Neural cell (in vitro differentiated cells): Measurements from ENCODE around the gene ST6GALNAC2. TPM values are rescaled to one million over a fixed set of nuclear protein-coding genes. Genes with fewer than 3 reads are reported as not detected.
"Not testable (repeated sequence)": the region's sequence is repeated elsewhere in the genome, so short reads cannot be mapped to it uniquely, and the experiment has no call there.

Source experiments
- H2AFZ ChIP-seq: fragments of 200-600, 300-800 bp; sonication (generic), shearing (Covaris generic); 2 replicates; pipeline ENCODE4 v1.6.0; 2014; ENCODE audit warnings: low read depth, mild to moderate bottlenecking, antibody characterized with exemption, low read length, moderate library complexity
- H3F3A ChIP-seq: fragments of 200-600 bp; shearing (Covaris generic); 2 replicates; pipeline ENCODE4 v1.6.1; 2016; ENCODE audit warnings: mild to moderate bottlenecking, moderate library complexity, mixed read lengths, antibody characterized with exemption, low read length; ENCODE audit not compliant: insufficient read depth, poor library complexity, severe bottlenecking
- H3K27ac ChIP-seq: fragments of 200-600, 300-800 bp; sonication (generic), shearing (Covaris generic); 2 replicates; pipeline ENCODE4 v1.5.1; 2014; ENCODE audit warnings: mild to moderate bottlenecking, low read length, moderate library complexity
- H3K27me3 ChIP-seq: fragments of 300-800, 200-600 bp; sonication (generic), shearing (Covaris generic); 2 replicates; pipeline ENCODE4 v1.6.0; 2014; ENCODE audit warnings: mild to moderate bottlenecking, low read depth, low read length, moderate library complexity; ENCODE audit not compliant: insufficient read depth
- H3K36me3 ChIP-seq: fragments of 300-800, 200-600 bp; sonication (generic), shearing (Covaris generic); 2 replicates; pipeline ENCODE4 v1.5.1; 2014; ENCODE audit warnings: mild to moderate bottlenecking, antibody characterized with exemption, low read length, moderate library complexity; ENCODE audit not compliant: insufficient read depth
- H3K4me2 ChIP-seq: fragments of 300-800, 200-600 bp; sonication (generic), shearing (Covaris generic); 2 replicates; pipeline ENCODE4 v1.6.0; 2014; ENCODE audit warnings: mild to moderate bottlenecking, low read length
- H3K4me3 ChIP-seq: fragments of 300-800, 200-600 bp; sonication (generic), shearing (Covaris generic); 2 replicates; pipeline ENCODE4 v1.5.1; 2014; ENCODE audit warnings: mild to moderate bottlenecking, low read length, moderate library complexity
- H3K79me2 ChIP-seq: fragments of 200-600 bp; shearing (Covaris generic); replicated peaks from 2 replicates; pipeline ENCODE4 v1.6.0; 2014; ENCODE audit warnings: mild to moderate bottlenecking, low read length, moderate library complexity; ENCODE audit not compliant: insufficient read depth
- H3K9ac ChIP-seq: fragments of 300-800, 200-600 bp; sonication (generic), shearing (Covaris generic); 2 replicates; pipeline ENCODE4 v1.6.1; 2016; ENCODE audit warnings: mild to moderate bottlenecking, low read length, mixed read lengths
- H3K9me2 ChIP-seq: fragments of 200-600 bp; shearing (Covaris generic); 2 replicates; pipeline ENCODE4 v1.6.1; 2016; ENCODE audit warnings: mild to moderate bottlenecking, low read length, mixed read lengths; ENCODE audit not compliant: insufficient read depth
- H3K9me3 ChIP-seq: fragments of 200-600, 300-800 bp; sonication (generic), shearing (Covaris generic); 2 replicates; pipeline ENCODE4 v1.6.1; 2016; ENCODE audit warnings: mild to moderate bottlenecking, mixed run types, low read length, moderate library complexity, mixed read lengths
- H4K20me1 ChIP-seq: fragments of 200-600 bp; shearing (Covaris generic); 2 replicates; pipeline ENCODE4 v1.6.1; 2016; ENCODE audit warnings: mild to moderate bottlenecking, mixed run types; ENCODE audit not compliant: insufficient read depth
- CTCF ChIP-seq: fragments of 450-650 bp; IDR thresholded peaks from 2 replicates; pipeline ENCODE4 v1.5.1; 2014; ENCODE audit warnings: antibody characterized with exemption, mild to moderate bottlenecking, moderate library complexity; ENCODE audit not compliant: poor library complexity, severe bottlenecking
- EP300 ChIP-seq: fragments of 450-650 bp; conservative IDR thresholded peaks from 2 replicates; pipeline ENCODE4 v1.6.1; 2014; ENCODE audit warnings: antibody characterized with exemption, mild to moderate bottlenecking, moderate library complexity; ENCODE audit not compliant: poor library complexity, severe bottlenecking
- EZH2 ChIP-seq: fragments of 200-600, 300-800 bp; shearing (Covaris generic), sonication (generic); IDR thresholded peaks from 2 replicates; pipeline ENCODE4 v1.6.1; 2014; ENCODE audit warnings: antibody characterized with exemption, low read length, borderline replicate concordance, mild to moderate bottlenecking; ENCODE audit not compliant: insufficient read depth, poor library complexity, severe bottlenecking
- MXI1 ChIP-seq: fragments of 450-650 bp; conservative IDR thresholded peaks from 2 replicates; pipeline ENCODE4 v1.6.1; 2014; ENCODE audit warnings: antibody characterized with exemption, mild to moderate bottlenecking; ENCODE audit not compliant: poor library complexity, severe bottlenecking
- POLR2AphosphoS5 ChIP-seq: IDR thresholded peaks from 2 replicates; pipeline ENCODE4 v1.6.1; 2012
- RAD21 ChIP-seq: fragments of 450-650 bp; conservative IDR thresholded peaks from 2 replicates; pipeline ENCODE4 v1.6.1; 2014; ENCODE audit warnings: antibody characterized with exemption, mild to moderate bottlenecking, moderate library complexity
- REST ChIP-seq: IDR thresholded peaks from 2 replicates; pipeline ENCODE4 v1.6.1; 2012; ENCODE audit warnings: borderline replicate concordance
- SMC3 ChIP-seq: fragments of 450-650 bp; conservative IDR thresholded peaks from 2 replicates; pipeline ENCODE4 v1.6.1; 2014; ENCODE audit warnings: antibody characterized with exemption, mild to moderate bottlenecking, moderate library complexity; ENCODE audit not compliant: poor library complexity
- polyA plus RNA-seq: library from polyadenylated mRNA; depleted of rRNA; stranded (reverse); fragments of >200 nt; gene quantifications from 2 replicates; pipeline ENCODE4 v1.2.3, GENCODE V29; 2014

ST6GALNAC2 gene
- polyA plus RNA-seq, 1 donor from 2014 or later: not detected

- no peaks in the 10 kb centered on the region for H3K9me3 ChIP-seq
Observed at GRCh38 chr17:76528156-76528527, 57.5 kb downstream of the ST6GALNAC2 start.

GRCh38 chr17:76527430-76528111 lies 58.1 kb downstream of the ST6GALNAC2 start:
- H3K9me2 ChIP-seq: no peaks in the 10 kb centered on the region
- no peaks in the 10 kb centered on the region for H3K79me2 ChIP-seq
- H3K4me2 ChIP-seq: no peak overlapping the region
- no peaks in the 10 kb centered on the region for H3K9me3 ChIP-seq
- no peaks in the 10 kb centered on the region for H4K20me1 ChIP-seq
- no peaks in the 10 kb centered on the region for H3K36me3 ChIP-seq
- H3F3A ChIP-seq: no peaks in the 10 kb centered on the region
- H3K27me3 ChIP-seq: no peaks in the 10 kb centered on the region
- H3K27ac ChIP-seq: no peak overlapping the region
- H3K4me3 ChIP-seq: no peak overlapping the region
- H2AFZ ChIP-seq: no peak overlapping the region
- TF ChIP-seq POLR2AphosphoS5: no peak
- no peak for TF ChIP-seq SMC3
- no peak for TF ChIP-seq REST
- no peak overlapping the region for H3K9ac ChIP-seq

More at GRCh38 chr17:76528156-76528527, 57.5 kb downstream of the ST6GALNAC2 start:
- no peak overlapping the region for H2AFZ ChIP-seq
- no peaks in the 10 kb centered on the region for H3K36me3 ChIP-seq
- no peak overlapping the region for H3K27ac ChIP-seq
- no peaks in the 10 kb centered on the region for H4K20me1 ChIP-seq
- no peaks in the 10 kb centered on the region for H3K9me2 ChIP-seq
- no peak overlapping the region for H3K9ac ChIP-seq
- no peak overlapping the region for H3K4me2 ChIP-seq
- no peaks in the 10 kb centered on the region for H3K27me3 ChIP-seq
- no peaks in the 10 kb centered on the region for H3K79me2 ChIP-seq
- no peak overlapping the region for H3K4me3 ChIP-seq
- TF ChIP-seq MXI1 (no peak), EP300 (no peak), EZH2 (no peak), RAD21 (no peak), SMC3 (no peak), CTCF (no peak), REST (no peak), POLR2AphosphoS5 (no peak)
- no peaks in the 10 kb centered on the region for H3F3A ChIP-seq

GRCh38 chr17:76527016-76527415 lies 58.6 kb downstream of the ST6GALNAC2 start:
- not testable (repeated sequence) for H3K27ac ChIP-seq

GRCh38 chr17:76525513-76525833 lies 60.2 kb downstream of the ST6GALNAC2 start:
- H3K27ac ChIP-seq, H2AFZ ChIP-seq, H3K36me3 ChIP-seq, H3K4me3 ChIP-seq, H3K79me2 ChIP-seq, H3K9ac ChIP-seq, H3F3A ChIP-seq, H4K20me1 ChIP-seq, H3K4me2 ChIP-seq, H3K27me3 ChIP-seq, H3K9me3 ChIP-seq, H3K9me2 ChIP-seq: not testable (repeated sequence)

More at GRCh38 chr17:76527016-76527415, 58.6 kb downstream of the ST6GALNAC2 start:
- H3K9me2 ChIP-seq, H3K79me2 ChIP-seq, H3F3A ChIP-seq, H3K27me3 ChIP-seq, H3K36me3 ChIP-seq, H3K9me3 ChIP-seq, H2AFZ ChIP-seq, H3K4me2 ChIP-seq, H4K20me1 ChIP-seq, H3K9ac ChIP-seq, H3K4me3 ChIP-seq: not testable (repeated sequence)
